Gastrocnemius medialis (tissue), 4 donors: ENCODE data around the gene MAD1L1. TPM values are rescaled to one million over a fixed set of nuclear protein-coding genes. Genes with fewer than 3 reads are reported as not detected.

Experiments
- ATAC-seq, 2 donors: fragments of 150-250 bp; one replicate each; pipeline ENCODE4 v1.9.1; 2016
- DNase-seq, 2 donors: peaks; one replicate each; pipeline ENCODE4 v3.0.0-alpha.2; 2019
- H3K27ac ChIP-seq, 4 donors: fragments of 200-600 bp; sonication (generic); 1 replicate in 1 of 4; 2 replicates in 3 of 4; pipeline ENCODE4 v1.5.1; 2016 to 2018; ENCODE audit warnings: mild to moderate bottlenecking in 2 of 4, moderate library complexity in 1 of 4
- H3K27me3 ChIP-seq, 3 donors: fragments of 200-600 bp; sonication (generic) in 2 of 3; 1 replicate in 1 of 3; 2 replicates in 2 of 3; pipeline versions ENCODE4 v1.5.1 to v1.6.0; 2016 to 2019; ENCODE audit warnings: mild to moderate bottlenecking in 1 of 3, moderate library complexity in 1 of 3
- H3K36me3 ChIP-seq, 2 donors: fragments of 200-600 bp; sonication (generic) in 1 of 2; one replicate each; pipeline ENCODE4 v1.5.1; 2017 to 2018
- H3K4me1 ChIP-seq, 2 donors: fragments of 200-600 bp; sonication (generic) in 1 of 2; one replicate each; pipeline ENCODE4 v1.5.1; 2016 to 2017; ENCODE audit warnings: mild to moderate bottlenecking in 2 of 2
- H3K4me3 ChIP-seq, 4 donors: fragments of 200-600 bp; sonication (generic) in 3 of 4; 1 replicate in 1 of 4; 2 replicates in 3 of 4; pipeline ENCODE4 v1.5.1; 2016 to 2019; ENCODE audit warnings: mild to moderate bottlenecking in 2 of 4
- H3K9me3 ChIP-seq, 3 donors: fragments of 200-600 bp; sonication (generic) in 2 of 3; 1 replicate in 1 of 3; 2 replicates in 2 of 3; pipeline ENCODE4 v1.5.1; 2016 to 2019
- CTCF ChIP-seq, 5 experiments: fragments of 450-650 bp in 3 of 5; fragments of 200-600 bp in 2 of 5; sonication (generic) in 2 of 5; IDR thresholded peaks in 4 of 5; conservative IDR thresholded peaks in 1 of 5; 1 replicate in 4 of 5; 2 replicates in 1 of 5; pipeline ENCODE4 v1.5.1; 2016 to 2019; ENCODE audit warnings: antibody characterized with exemption in 5 of 5, mild to moderate bottlenecking in 3 of 5, moderate library complexity in 3 of 5
- POLR2A ChIP-seq, 2 donors: fragments of 450-650 bp; IDR thresholded peaks; one replicate each; pipeline ENCODE4 v1.6.1; 2017; ENCODE audit warnings: antibody characterized with exemption in 2 of 2, mild to moderate bottlenecking in 2 of 2, moderate library complexity in 2 of 2
- in situ Hi-C, 4 donors: fragments of 200-750 bp; cut with MboI; loops; one replicate each; pipeline versions ENCODE4 v1.15.0 to v1.8.0; 2017; ENCODE audit warnings: low sequenced_read_pairs in 4 of 4
- intact Hi-C: fragments of 100-400 bp; cut with DNase I; formaldehyde crosslinking; loops from one replicate; pipeline ENCODE4 v1.15.1; 2023; ENCODE audit warnings: low total_unique reads
- total RNA-seq, 4 donors: library from RNA; depleted of rRNA; stranded (reverse); fragments of >200 nt; gene quantifications; one replicate each; pipeline versions ENCODE4 v1.1.0 to v1.2.3, GENCODE V29; 2016

The MAD1L1 gene
- total RNA-seq, 4 donors from 2014 or later, result 19.7 to 32.4 (median 22.7) TPM

GRCh38 chr7:1815051-1815481, 417.7 kb downstream of the MAD1L1 start:
- Histone ChIP-seq H3K4me3 (no peak overlapping the region), H3K4me1 (peaks cover 11 to 14% of the 10 kb centered on the region in 2 donors), H3K27ac (no peak overlapping the region), H3K9me3 (no peaks in the 10 kb centered on the region), H3K27me3 (no peaks in the 10 kb centered on the region), H3K36me3 (no peaks in the 10 kb centered on the region)
- in situ Hi-C loops, result no loop called here
- peak in 1 of 2 donors; percentile 69 for ATAC-seq
- TF ChIP-seq POLR2A (IDR thresholded peaks at IDR 0.05), result no peak
- TF ChIP-seq CTCF (IDR thresholded peaks at IDR 0.05 in 4 of 5, conservative IDR thresholded peaks at IDR 0.05 in 1 of 5), result no peak
- intact Hi-C loops, result no loop called here
- DNase-seq, result no peak

GRCh38 chr7:1814089-1814811, 418.5 kb downstream of the MAD1L1 start:
- in situ Hi-C loops, result no loop called here
- DNase-seq, result no peak
- Histone ChIP-seq H3K4me1 (peaks cover 11 to 14% of the 10 kb centered on the region in 2 donors), H3K36me3 (no peaks in the 10 kb centered on the region), H3K9me3 (no peaks in the 10 kb centered on the region), H3K27me3 (no peaks in the 10 kb centered on the region), H3K27ac (no peak overlapping the region), H3K4me3 (no peak overlapping the region)
- intact Hi-C loops, result no loop called here
- no peak for ATAC-seq
- TF ChIP-seq CTCF (IDR thresholded peaks at IDR 0.05 in 4 of 5, conservative IDR thresholded peaks at IDR 0.05 in 1 of 5) (no peak), POLR2A (IDR thresholded peaks at IDR 0.05) (no peak)

DNA sequence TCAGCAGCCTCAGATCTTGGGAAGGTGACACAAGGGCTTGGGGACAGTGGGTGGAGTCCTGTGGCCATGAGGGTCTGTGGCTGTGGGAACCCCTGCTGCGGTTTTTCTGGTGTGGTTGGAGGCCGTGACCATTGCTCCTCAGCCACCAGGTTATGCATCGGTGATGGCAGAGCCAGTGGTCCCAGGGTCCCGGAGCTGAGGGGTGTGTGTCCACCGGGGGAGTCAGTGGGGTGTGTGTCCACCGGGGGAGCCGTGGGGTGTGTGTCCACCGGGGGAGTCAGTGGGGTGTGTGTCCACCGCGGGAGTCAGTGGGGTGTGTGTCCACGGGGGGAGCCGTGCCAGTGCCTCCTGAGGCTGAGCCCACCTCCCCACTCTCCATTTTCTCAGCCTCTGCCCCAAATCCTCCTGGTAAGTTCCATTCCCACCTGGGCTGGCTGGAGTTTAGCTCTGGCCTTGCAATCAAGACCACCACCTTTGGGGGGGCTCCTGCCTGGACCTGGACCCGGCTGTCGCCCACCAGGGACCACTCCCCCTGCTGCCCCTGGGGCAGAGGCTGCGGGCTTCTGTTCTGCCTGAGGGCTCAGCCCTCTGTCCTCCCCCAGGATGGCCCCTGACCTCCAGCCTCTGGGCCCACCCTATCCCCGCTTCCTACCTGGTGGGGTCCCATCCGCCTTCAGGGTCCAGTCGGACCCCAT, 419.2 kb downstream of the MAD1L1 start:
- Histone ChIP-seq H3K9me3 (no peaks in the 10 kb centered on the region), H3K4me1 (peaks cover 8 to 11% of the 10 kb centered on the region in 2 donors), H3K4me3 (no peak overlapping the region), H3K27me3 (no peaks in the 10 kb centered on the region), H3K36me3 (no peaks in the 10 kb centered on the region), H3K27ac (no peak overlapping the region)
- TF ChIP-seq POLR2A (IDR thresholded peaks at IDR 0.05) (no peak), CTCF (IDR thresholded peaks at IDR 0.05 in 4 of 5, conservative IDR thresholded peaks at IDR 0.05 in 1 of 5) (no peak)
- ATAC-seq, result no peak
- intact Hi-C loops (no loop called here), in situ Hi-C loops (no loop called here)
- DNase-seq, result no peak

DNA sequence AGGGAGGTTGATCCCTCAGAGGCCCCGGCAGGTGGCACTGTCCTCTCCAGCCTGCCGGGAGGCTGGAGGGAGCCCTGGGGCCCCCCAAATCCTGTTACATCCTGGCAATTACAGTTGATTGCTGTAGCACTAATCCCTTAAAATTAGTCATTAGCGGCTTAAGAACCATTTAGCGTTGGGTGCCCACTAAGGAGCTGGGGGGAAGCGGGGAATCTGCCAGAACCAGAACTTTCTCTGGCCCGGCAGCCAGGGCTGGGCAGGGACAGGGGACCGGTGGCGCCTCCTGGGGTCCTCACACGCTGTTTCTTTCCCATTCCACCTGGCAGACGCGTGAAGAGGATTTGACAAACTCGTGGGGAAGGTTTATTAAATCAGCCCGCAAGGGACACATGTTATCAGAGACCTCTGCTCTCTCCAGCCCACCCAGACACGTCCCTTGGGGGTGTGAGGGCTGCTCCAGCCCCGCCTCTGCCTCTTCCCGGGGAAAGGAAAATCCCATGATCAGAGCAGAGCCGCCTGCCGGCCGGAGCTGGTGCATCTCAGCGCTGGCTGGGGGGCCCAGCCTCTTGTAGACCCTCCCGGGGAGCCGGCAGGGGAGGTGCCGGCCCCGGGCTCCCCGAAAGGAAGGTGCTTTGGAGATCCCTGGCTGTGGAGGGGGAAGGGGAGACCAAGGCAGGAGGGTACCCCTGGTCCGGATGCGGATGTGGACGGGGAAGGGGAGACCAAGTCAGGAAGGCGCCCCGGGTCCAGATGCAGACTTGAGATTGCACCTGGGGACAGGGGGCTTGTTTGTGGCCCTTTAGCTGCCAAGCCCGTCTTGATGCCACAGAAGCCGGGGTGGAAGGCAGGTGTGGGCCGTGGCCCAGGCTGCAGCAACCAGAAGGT, 420.0 kb downstream of the MAD1L1 start:
- intact Hi-C loops, result no loop called here
- ATAC-seq, result peak in 1 of 2 donors; percentile 22

More for the DNA sequence above, 420.0 kb downstream of the MAD1L1 start:
- Histone ChIP-seq H3K9me3 (no peaks in the 10 kb centered on the region), H3K4me3 (no peak overlapping the region), H3K4me1 (peaks cover under 1 to 4% of the 10 kb centered on the region in 2 donors), H3K27ac (no peak overlapping the region), H3K27me3 (no peaks in the 10 kb centered on the region), H3K36me3 (no peaks in the 10 kb centered on the region)
- DNase-seq, result no peak
- in situ Hi-C loops, result no loop called here
- TF ChIP-seq POLR2A (IDR thresholded peaks at IDR 0.05), result no peak
- TF ChIP-seq CTCF (IDR thresholded peaks at IDR 0.05 in 4 of 5, conservative IDR thresholded peaks at IDR 0.05 in 1 of 5), result peak in 3 of 5 experiments; percentile 26 to 62 (median 45)
